GM12801 (cell line): Measurements from ENCODE around the gene ST14.

ENCODE experiments used
- TF ChIP-seq, protein P1 (sequence below): IDR thresholded peaks from one replicate; pipeline ENCODE4 v1.5.1; 2011; ENCODE audit warnings: control low read depth; ENCODE audit not compliant: insufficient read length; ENCODE audit errors: extremely low read depth

The ST14 gene

GRCh38 chr11:130214861-130215530 lies 55.4 kb downstream of the ST14 start:
- TF ChIP-seq, protein P1, sequence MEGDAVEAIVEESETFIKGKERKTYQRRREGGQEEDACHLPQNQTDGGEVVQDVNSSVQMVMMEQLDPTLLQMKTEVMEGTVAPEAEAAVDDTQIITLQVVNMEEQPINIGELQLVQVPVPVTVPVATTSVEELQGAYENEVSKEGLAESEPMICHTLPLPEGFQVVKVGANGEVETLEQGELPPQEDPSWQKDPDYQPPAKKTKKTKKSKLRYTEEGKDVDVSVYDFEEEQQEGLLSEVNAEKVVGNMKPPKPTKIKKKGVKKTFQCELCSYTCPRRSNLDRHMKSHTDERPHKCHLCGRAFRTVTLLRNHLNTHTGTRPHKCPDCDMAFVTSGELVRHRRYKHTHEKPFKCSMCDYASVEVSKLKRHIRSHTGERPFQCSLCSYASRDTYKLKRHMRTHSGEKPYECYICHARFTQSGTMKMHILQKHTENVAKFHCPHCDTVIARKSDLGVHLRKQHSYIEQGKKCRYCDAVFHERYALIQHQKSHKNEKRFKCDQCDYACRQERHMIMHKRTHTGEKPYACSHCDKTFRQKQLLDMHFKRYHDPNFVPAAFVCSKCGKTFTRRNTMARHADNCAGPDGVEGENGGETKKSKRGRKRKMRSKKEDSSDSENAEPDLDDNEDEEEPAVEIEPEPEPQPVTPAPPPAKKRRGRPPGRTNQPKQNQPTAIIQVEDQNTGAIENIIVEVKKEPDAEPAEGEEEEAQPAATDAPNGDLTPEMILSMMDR, result no peak

DNA sequence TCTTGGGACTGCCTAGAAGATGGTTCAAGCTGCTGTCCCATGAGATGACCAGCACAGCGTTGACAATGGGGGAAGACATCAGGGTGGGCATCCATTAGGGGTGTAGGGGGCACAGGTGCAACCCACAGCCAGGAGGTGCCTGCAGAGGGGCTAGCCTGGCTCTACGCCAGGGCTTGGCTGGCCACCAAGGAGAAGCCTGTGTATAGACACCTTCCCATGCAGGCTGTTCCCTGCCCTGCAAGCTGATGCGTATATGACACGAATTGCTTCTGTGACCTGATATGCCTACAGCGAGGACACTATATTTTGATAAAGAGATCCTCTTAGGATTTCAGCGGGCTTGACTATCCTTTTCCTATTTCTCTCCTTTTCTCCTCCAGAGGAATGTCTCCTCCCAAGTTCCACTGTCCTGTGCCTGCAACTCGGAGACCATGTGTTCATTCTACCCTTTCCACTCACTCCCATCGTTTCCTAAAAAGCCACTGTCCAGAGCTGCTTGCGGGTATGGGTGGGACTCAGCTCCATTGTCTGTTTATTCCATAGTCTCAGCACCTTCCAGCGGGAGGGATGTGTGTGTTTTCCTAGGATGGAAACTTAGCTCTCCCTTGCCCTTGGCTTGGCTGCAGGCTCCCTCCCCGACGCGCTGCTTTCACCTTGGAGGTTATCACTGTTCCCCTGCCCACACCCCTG lies 56.1 kb downstream of the ST14 start:
- TF ChIP-seq, protein P1, result no peak

GRCh38 chr11:130216221-130216550 lies 56.6 kb downstream of the ST14 start:
- TF ChIP-seq, protein P1, result no peak

DNA sequence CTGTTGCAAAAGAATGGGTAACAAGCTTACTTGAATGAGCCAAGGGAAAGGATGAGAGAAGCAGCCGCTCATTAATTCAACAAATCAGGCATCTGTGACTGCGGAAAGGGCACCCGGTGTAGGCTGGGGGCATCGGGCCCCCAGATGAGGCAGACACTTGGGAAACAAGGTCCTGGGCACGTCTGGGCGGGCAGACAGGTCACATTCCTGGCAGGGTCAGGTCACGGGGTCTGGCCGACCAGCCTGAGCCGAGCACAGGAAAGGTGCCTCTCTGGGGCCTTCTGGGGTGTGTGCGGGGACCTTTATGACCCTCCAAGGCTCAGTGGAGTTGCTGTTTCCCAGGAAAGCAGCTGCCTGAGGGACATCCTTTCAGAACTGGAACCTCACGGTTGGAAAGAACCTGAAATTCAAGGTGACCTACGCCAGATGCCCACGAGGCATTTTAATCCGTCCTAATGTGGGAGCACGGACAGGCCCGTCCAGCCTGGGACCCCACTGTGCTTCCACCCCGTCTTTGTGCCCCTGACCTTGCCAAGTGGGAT lies 57.1 kb downstream of the ST14 start:
- TF ChIP-seq, protein P1, result no peak

- TF ChIP-seq, protein P1, result no peak
These were observed 57.8 kb downstream of the ST14 start for GRCh38 chr11:130217133-130218031.

DNA sequence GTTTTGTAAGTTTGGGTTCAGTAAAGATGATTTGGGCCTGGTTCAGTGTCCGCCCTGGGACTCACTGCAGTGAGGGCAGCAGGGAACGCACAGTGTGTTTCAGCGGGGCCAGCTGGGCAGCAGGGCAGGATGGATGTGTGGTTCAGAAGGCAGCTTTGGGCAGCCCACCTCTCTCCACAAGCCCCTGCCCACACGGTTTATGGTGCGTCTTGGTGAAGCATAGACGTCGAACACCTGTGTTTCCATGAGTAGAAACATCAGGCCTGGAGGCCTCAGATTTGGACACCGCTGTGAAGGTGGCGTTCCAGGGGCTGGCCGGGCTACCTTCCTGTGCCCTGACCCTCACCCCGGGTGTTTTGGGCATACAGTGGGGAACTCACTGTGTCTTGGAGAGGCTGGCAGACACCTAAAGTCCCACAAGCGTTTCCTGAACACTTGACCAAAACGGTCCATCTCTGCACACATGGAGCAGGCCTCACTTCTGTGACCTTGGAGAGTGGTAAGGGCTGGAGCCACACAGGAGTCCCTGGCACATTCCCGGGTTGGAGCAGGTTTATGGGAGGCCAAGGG lies 59.0 kb downstream of the ST14 start:
- TF ChIP-seq, protein P1, result no peak

- TF ChIP-seq, protein P1, result no peak
These were observed 59.6 kb downstream of the ST14 start for GRCh38 chr11:130219148-130219547.
